Thyroid gland (tissue), 4 donors: ENCODE results near the gene RITA1.

Experiments used
- POLR2A ChIP-seq, 2 donors: fragments of 450-650 bp; IDR thresholded peaks; one replicate each; pipeline ENCODE4 v1.6.1; 2017; ENCODE audit warnings: antibody characterized with exemption in 2 of 2, mild to moderate bottlenecking in 2 of 2, moderate library complexity in 1 of 2
- TF ChIP-seq, protein P1 (sequence below), 6 experiments: fragments of 200-600 bp in 3 of 6; fragments of 450-650 bp in 3 of 6; sonication (generic) in 3 of 6; IDR thresholded peaks; one replicate each; pipeline ENCODE4 v1.5.1; 2016 to 2019; ENCODE audit warnings: antibody characterized with exemption in 6 of 6, mild to moderate bottlenecking in 2 of 6, inconsistent platforms in 1 of 6, moderate library complexity in 1 of 6

DNA sequence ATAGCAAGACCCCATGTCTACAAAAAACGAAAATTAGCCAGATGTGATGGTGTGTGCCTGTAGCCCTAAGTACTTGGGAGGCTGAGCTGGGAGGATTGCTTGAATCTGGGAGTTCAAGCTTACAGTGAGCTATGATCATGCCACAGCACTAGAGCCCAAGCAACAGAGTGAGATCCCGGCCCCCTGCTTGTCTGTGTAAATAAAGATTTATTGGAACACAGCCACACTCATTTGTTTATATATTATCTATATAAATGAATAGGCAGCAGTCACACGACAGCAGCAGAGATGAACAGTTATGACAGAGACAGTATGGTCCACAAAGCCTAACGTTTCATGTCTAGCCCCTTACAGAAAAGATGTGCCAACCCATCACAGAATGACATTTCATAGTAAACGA lies 15.1 kb upstream of the RITA1 start:
- TF ChIP-seq POLR2A (IDR thresholded peaks at IDR 0.05) = no peak
- TF ChIP-seq, protein P1, sequence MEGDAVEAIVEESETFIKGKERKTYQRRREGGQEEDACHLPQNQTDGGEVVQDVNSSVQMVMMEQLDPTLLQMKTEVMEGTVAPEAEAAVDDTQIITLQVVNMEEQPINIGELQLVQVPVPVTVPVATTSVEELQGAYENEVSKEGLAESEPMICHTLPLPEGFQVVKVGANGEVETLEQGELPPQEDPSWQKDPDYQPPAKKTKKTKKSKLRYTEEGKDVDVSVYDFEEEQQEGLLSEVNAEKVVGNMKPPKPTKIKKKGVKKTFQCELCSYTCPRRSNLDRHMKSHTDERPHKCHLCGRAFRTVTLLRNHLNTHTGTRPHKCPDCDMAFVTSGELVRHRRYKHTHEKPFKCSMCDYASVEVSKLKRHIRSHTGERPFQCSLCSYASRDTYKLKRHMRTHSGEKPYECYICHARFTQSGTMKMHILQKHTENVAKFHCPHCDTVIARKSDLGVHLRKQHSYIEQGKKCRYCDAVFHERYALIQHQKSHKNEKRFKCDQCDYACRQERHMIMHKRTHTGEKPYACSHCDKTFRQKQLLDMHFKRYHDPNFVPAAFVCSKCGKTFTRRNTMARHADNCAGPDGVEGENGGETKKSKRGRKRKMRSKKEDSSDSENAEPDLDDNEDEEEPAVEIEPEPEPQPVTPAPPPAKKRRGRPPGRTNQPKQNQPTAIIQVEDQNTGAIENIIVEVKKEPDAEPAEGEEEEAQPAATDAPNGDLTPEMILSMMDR (IDR thresholded peaks at IDR 0.05) = no peak
